ENCODE results near the gene GRIN2A. TPM values are rescaled to one million over a fixed set of nuclear protein-coding genes. Genes with fewer than 3 reads are reported as not detected.

GRIN2A gene
- total RNA-seq, 1 donor from 2014 or later, result not detected

DNA sequence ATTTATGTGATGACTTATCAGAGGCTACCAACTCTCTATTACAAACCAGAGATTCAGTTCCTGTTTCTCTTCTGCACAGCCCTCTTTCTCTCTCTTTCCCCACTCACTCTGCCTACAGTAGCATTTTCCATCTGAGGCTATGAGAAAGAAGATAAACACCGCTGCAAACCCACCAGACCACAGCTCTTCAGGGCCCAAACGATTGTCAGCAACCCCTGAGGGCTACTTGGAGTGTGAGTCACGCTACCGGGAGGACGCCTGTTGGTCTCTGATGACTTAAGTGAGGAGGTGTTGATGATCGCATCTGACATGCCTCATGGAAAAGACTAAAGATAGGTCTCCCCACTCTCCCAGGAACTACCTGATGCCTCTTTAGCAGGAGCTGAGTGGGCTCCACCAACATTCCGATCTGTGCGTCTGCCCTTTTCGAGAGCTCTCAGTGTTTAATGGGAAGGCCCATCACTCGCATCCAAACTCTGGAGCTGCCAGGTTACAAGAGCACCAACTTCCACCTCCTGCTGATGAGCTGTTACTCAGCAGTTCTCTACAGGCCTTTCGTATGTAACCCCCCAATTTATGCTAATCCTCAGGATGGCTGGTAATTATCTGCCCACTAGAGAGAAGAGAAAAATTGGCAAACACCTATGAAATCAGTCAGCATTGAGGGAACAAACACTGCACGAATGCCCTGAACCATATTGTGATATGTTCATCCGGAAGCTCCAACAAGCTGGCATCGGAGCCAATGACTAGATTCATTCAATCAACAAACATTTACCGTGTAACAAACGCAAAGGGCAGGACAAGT, 9.2 kb downstream of the GRIN2A start:
- no peak for FAIRE-seq
- TF ChIP-seq, protein P1, sequence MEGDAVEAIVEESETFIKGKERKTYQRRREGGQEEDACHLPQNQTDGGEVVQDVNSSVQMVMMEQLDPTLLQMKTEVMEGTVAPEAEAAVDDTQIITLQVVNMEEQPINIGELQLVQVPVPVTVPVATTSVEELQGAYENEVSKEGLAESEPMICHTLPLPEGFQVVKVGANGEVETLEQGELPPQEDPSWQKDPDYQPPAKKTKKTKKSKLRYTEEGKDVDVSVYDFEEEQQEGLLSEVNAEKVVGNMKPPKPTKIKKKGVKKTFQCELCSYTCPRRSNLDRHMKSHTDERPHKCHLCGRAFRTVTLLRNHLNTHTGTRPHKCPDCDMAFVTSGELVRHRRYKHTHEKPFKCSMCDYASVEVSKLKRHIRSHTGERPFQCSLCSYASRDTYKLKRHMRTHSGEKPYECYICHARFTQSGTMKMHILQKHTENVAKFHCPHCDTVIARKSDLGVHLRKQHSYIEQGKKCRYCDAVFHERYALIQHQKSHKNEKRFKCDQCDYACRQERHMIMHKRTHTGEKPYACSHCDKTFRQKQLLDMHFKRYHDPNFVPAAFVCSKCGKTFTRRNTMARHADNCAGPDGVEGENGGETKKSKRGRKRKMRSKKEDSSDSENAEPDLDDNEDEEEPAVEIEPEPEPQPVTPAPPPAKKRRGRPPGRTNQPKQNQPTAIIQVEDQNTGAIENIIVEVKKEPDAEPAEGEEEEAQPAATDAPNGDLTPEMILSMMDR (IDR thresholded peaks at IDR 0.05; ENCODE audit: insufficient read depth, low read length, severe bottlenecking), result no peak
- Histone ChIP-seq H3K27me3 (ENCODE audit: control insufficient read depth, insufficient read depth, low read length) (no peaks in the 10 kb centered on the region), H3K4me3 (ENCODE audit: low read depth, low read length) (no peak overlapping the region), H3K36me3 (ENCODE audit: control insufficient read depth, insufficient read depth, low read length) (no peaks in the 10 kb centered on the region)
- no peak for DNase-seq (ENCODE audit: low read depth)

DNA sequence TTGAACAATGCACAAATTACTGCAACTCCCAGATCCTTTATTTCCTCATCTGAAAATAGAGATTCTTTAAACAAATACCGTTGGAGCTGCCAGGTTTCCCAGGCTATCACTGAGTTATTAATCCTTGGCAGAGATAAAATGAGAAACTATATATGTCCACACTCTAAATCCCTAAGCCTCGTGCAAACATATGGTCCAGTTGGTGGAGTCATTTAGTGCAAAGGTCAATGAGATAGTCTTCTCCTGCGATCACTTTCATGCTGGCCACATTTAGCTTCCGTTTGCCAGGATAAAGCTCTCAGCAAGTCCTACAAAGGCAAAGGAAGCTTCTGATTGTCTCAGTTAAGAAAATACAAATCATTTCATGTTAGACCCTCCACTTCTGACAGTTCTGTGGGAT, 11.0 kb downstream of the GRIN2A start:
- FAIRE-seq (no peak), DNase-seq (ENCODE audit: low read depth) (no peak)
- Histone ChIP-seq H3K27me3 (ENCODE audit: control insufficient read depth, insufficient read depth, low read length) (no peaks in the 10 kb centered on the region), H3K36me3 (ENCODE audit: control insufficient read depth, insufficient read depth, low read length) (no peaks in the 10 kb centered on the region), H3K4me3 (ENCODE audit: low read depth, low read length) (no peak overlapping the region)
- TF ChIP-seq, protein P1 (IDR thresholded peaks at IDR 0.05; ENCODE audit: insufficient read depth, low read length, severe bottlenecking), result no peak

- Histone ChIP-seq H3K36me3 (ENCODE audit: control insufficient read depth, insufficient read depth, low read length) (no peaks in the 10 kb centered on the region), H3K4me3 (ENCODE audit: low read depth, low read length) (no peak overlapping the region), H3K27me3 (ENCODE audit: control insufficient read depth, insufficient read depth, low read length) (no peaks in the 10 kb centered on the region)
- no peak for FAIRE-seq
- no peak for DNase-seq (ENCODE audit: low read depth)
- TF ChIP-seq, protein P1 (IDR thresholded peaks at IDR 0.05; ENCODE audit: insufficient read depth, low read length, severe bottlenecking), result no peak
These were observed 12.3 kb downstream of the GRIN2A start for GRCh38 chr16:10169904-10170410.

DNA sequence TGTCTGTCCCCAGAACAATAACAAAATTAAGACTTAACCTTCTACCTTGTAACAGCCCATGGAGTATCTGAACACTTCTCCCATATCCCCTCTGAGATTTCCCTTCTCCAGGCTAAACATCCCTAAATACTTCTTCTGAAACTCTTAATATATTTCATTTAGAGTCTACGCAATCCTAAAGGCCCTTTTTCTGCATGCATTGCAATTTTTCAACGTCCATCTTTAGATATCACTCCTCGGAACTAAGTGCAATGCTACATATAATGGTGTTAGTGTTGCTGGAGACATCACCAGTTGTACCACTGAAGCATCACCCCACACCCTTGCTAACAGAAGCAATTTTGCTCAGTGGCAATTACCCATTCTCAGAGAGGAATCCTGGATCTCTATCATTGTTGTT, 13.2 kb downstream of the GRIN2A start:
- no peak for DNase-seq (ENCODE audit: low read depth)
- no peaks in the 10 kb centered on the region for H3K36me3 ChIP-seq (ENCODE audit: control insufficient read depth, insufficient read depth, low read length)
- H3K27me3 ChIP-seq (ENCODE audit: control insufficient read depth, insufficient read depth, low read length), result no peaks in the 10 kb centered on the region
- TF ChIP-seq, protein P1 (IDR thresholded peaks at IDR 0.05; ENCODE audit: insufficient read depth, low read length, severe bottlenecking), result no peak
- FAIRE-seq, result no peak
- H3K4me3 ChIP-seq (ENCODE audit: low read depth, low read length), result no peak overlapping the region

- TF ChIP-seq, protein P1 (IDR thresholded peaks at IDR 0.05; ENCODE audit: insufficient read depth, low read length, severe bottlenecking), result no peak
- DNase-seq (ENCODE audit: low read depth), result no peak
- H3K4me3 ChIP-seq (ENCODE audit: low read depth, low read length), result no peak overlapping the region
- no peak for FAIRE-seq
- no peaks in the 10 kb centered on the region for H3K36me3 ChIP-seq (ENCODE audit: control insufficient read depth, insufficient read depth, low read length)
- H3K27me3 ChIP-seq (ENCODE audit: control insufficient read depth, insufficient read depth, low read length), result no peaks in the 10 kb centered on the region
These were observed 14.0 kb downstream of the GRIN2A start for GRCh38 chr16:10168258-10168657.

Data from bronchial epithelial cell (primary cell).